Neural cell (in vitro differentiated cells): ENCODE data around the gene KRTAP2-2. TPM values are rescaled to one million over a fixed set of nuclear protein-coding genes. Genes with fewer than 3 reads are reported as not detected.

Experiments
- H2AFZ ChIP-seq: fragments of 200-600, 300-800 bp; sonication (generic), shearing (Covaris generic); 2 replicates; pipeline ENCODE4 v1.6.0; 2014; ENCODE audit warnings: low read depth, mild to moderate bottlenecking, antibody characterized with exemption, low read length, moderate library complexity
- H3F3A ChIP-seq: fragments of 200-600 bp; shearing (Covaris generic); 2 replicates; pipeline ENCODE4 v1.6.1; 2016; ENCODE audit warnings: mild to moderate bottlenecking, moderate library complexity, mixed read lengths, antibody characterized with exemption, low read length; ENCODE audit not compliant: insufficient read depth, poor library complexity, severe bottlenecking
- H3K27ac ChIP-seq: fragments of 200-600, 300-800 bp; sonication (generic), shearing (Covaris generic); 2 replicates; pipeline ENCODE4 v1.5.1; 2014; ENCODE audit warnings: mild to moderate bottlenecking, low read length, moderate library complexity
- H3K27me3 ChIP-seq: fragments of 300-800, 200-600 bp; sonication (generic), shearing (Covaris generic); 2 replicates; pipeline ENCODE4 v1.6.0; 2014; ENCODE audit warnings: mild to moderate bottlenecking, low read depth, low read length, moderate library complexity; ENCODE audit not compliant: insufficient read depth
- H3K36me3 ChIP-seq: fragments of 300-800, 200-600 bp; sonication (generic), shearing (Covaris generic); 2 replicates; pipeline ENCODE4 v1.5.1; 2014; ENCODE audit warnings: mild to moderate bottlenecking, antibody characterized with exemption, low read length, moderate library complexity; ENCODE audit not compliant: insufficient read depth
- H3K4me2 ChIP-seq: fragments of 300-800, 200-600 bp; sonication (generic), shearing (Covaris generic); 2 replicates; pipeline ENCODE4 v1.6.0; 2014; ENCODE audit warnings: mild to moderate bottlenecking, low read length
- H3K4me3 ChIP-seq: fragments of 300-800, 200-600 bp; sonication (generic), shearing (Covaris generic); 2 replicates; pipeline ENCODE4 v1.5.1; 2014; ENCODE audit warnings: mild to moderate bottlenecking, low read length, moderate library complexity
- H3K79me2 ChIP-seq: fragments of 200-600 bp; shearing (Covaris generic); replicated peaks from 2 replicates; pipeline ENCODE4 v1.6.0; 2014; ENCODE audit warnings: mild to moderate bottlenecking, low read length, moderate library complexity; ENCODE audit not compliant: insufficient read depth
- H3K9ac ChIP-seq: fragments of 300-800, 200-600 bp; sonication (generic), shearing (Covaris generic); 2 replicates; pipeline ENCODE4 v1.6.1; 2016; ENCODE audit warnings: mild to moderate bottlenecking, low read length, mixed read lengths
- H3K9me2 ChIP-seq: fragments of 200-600 bp; shearing (Covaris generic); 2 replicates; pipeline ENCODE4 v1.6.1; 2016; ENCODE audit warnings: mild to moderate bottlenecking, low read length, mixed read lengths; ENCODE audit not compliant: insufficient read depth
- H3K9me3 ChIP-seq: fragments of 200-600, 300-800 bp; sonication (generic), shearing (Covaris generic); 2 replicates; pipeline ENCODE4 v1.6.1; 2016; ENCODE audit warnings: mild to moderate bottlenecking, mixed run types, low read length, moderate library complexity, mixed read lengths
- H4K20me1 ChIP-seq: fragments of 200-600 bp; shearing (Covaris generic); 2 replicates; pipeline ENCODE4 v1.6.1; 2016; ENCODE audit warnings: mild to moderate bottlenecking, mixed run types; ENCODE audit not compliant: insufficient read depth
- EP300 ChIP-seq: fragments of 450-650 bp; conservative IDR thresholded peaks from 2 replicates; pipeline ENCODE4 v1.6.1; 2014; ENCODE audit warnings: antibody characterized with exemption, mild to moderate bottlenecking, moderate library complexity; ENCODE audit not compliant: poor library complexity, severe bottlenecking
- EZH2 ChIP-seq: fragments of 200-600, 300-800 bp; shearing (Covaris generic), sonication (generic); IDR thresholded peaks from 2 replicates; pipeline ENCODE4 v1.6.1; 2014; ENCODE audit warnings: antibody characterized with exemption, low read length, borderline replicate concordance, mild to moderate bottlenecking; ENCODE audit not compliant: insufficient read depth, poor library complexity, severe bottlenecking
- MXI1 ChIP-seq: fragments of 450-650 bp; conservative IDR thresholded peaks from 2 replicates; pipeline ENCODE4 v1.6.1; 2014; ENCODE audit warnings: antibody characterized with exemption, mild to moderate bottlenecking; ENCODE audit not compliant: poor library complexity, severe bottlenecking
- POLR2AphosphoS5 ChIP-seq: IDR thresholded peaks from 2 replicates; pipeline ENCODE4 v1.6.1; 2012
- RAD21 ChIP-seq: fragments of 450-650 bp; conservative IDR thresholded peaks from 2 replicates; pipeline ENCODE4 v1.6.1; 2014; ENCODE audit warnings: antibody characterized with exemption, mild to moderate bottlenecking, moderate library complexity
- SMC3 ChIP-seq: fragments of 450-650 bp; conservative IDR thresholded peaks from 2 replicates; pipeline ENCODE4 v1.6.1; 2014; ENCODE audit warnings: antibody characterized with exemption, mild to moderate bottlenecking, moderate library complexity; ENCODE audit not compliant: poor library complexity
- TAF1 ChIP-seq: IDR thresholded peaks from 2 replicates; pipeline ENCODE4 v1.6.1; 2012; ENCODE audit warnings: low read depth
- polyA plus RNA-seq: library from polyadenylated mRNA; depleted of rRNA; stranded (reverse); fragments of >200 nt; gene quantifications from 2 replicates; pipeline ENCODE4 v1.2.3, GENCODE V29; 2014
- TF ChIP-seq, protein P1 (sequence below): fragments of 450-650 bp; IDR thresholded peaks from 2 replicates; pipeline ENCODE4 v1.5.1; 2014; ENCODE audit warnings: antibody characterized with exemption, mild to moderate bottlenecking, moderate library complexity; ENCODE audit not compliant: poor library complexity, severe bottlenecking
- TF ChIP-seq, protein P2 (sequence below): IDR thresholded peaks from 2 replicates; pipeline ENCODE4 v1.6.1; 2012; ENCODE audit warnings: borderline replicate concordance

Gene KRTAP2-2
- polyA plus RNA-seq, 1 donor from 2014 or later = not detected

DNA sequence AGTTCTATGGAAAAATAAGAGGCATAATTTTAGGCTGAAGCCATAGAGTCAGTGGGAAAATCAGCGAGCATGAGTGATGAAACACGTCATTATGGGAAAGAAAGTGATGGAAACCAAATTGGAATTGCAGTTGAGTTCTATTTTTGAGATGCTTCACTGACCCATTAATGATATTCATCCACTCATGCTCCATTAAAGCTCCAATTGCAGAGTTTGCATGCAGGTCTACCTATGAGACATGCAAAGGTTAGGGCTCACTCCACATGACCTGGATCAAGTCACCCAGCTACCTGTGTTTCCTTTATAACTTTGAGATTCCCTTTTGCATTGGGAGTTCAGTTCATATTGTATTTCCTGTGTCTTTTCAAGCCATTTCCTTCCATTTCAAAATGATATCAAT is 18.6 kb upstream of the KRTAP2-2 start:
- no peak overlapping the region for H3K4me2 ChIP-seq
- no peak overlapping the region for H3K4me3 ChIP-seq
- TF ChIP-seq, protein P1, sequence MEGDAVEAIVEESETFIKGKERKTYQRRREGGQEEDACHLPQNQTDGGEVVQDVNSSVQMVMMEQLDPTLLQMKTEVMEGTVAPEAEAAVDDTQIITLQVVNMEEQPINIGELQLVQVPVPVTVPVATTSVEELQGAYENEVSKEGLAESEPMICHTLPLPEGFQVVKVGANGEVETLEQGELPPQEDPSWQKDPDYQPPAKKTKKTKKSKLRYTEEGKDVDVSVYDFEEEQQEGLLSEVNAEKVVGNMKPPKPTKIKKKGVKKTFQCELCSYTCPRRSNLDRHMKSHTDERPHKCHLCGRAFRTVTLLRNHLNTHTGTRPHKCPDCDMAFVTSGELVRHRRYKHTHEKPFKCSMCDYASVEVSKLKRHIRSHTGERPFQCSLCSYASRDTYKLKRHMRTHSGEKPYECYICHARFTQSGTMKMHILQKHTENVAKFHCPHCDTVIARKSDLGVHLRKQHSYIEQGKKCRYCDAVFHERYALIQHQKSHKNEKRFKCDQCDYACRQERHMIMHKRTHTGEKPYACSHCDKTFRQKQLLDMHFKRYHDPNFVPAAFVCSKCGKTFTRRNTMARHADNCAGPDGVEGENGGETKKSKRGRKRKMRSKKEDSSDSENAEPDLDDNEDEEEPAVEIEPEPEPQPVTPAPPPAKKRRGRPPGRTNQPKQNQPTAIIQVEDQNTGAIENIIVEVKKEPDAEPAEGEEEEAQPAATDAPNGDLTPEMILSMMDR = no peak
- no peak for TF ChIP-seq POLR2AphosphoS5
- TF ChIP-seq MXI1 = no peak
- no peak for TF ChIP-seq EP300
- TF ChIP-seq, protein P2, sequence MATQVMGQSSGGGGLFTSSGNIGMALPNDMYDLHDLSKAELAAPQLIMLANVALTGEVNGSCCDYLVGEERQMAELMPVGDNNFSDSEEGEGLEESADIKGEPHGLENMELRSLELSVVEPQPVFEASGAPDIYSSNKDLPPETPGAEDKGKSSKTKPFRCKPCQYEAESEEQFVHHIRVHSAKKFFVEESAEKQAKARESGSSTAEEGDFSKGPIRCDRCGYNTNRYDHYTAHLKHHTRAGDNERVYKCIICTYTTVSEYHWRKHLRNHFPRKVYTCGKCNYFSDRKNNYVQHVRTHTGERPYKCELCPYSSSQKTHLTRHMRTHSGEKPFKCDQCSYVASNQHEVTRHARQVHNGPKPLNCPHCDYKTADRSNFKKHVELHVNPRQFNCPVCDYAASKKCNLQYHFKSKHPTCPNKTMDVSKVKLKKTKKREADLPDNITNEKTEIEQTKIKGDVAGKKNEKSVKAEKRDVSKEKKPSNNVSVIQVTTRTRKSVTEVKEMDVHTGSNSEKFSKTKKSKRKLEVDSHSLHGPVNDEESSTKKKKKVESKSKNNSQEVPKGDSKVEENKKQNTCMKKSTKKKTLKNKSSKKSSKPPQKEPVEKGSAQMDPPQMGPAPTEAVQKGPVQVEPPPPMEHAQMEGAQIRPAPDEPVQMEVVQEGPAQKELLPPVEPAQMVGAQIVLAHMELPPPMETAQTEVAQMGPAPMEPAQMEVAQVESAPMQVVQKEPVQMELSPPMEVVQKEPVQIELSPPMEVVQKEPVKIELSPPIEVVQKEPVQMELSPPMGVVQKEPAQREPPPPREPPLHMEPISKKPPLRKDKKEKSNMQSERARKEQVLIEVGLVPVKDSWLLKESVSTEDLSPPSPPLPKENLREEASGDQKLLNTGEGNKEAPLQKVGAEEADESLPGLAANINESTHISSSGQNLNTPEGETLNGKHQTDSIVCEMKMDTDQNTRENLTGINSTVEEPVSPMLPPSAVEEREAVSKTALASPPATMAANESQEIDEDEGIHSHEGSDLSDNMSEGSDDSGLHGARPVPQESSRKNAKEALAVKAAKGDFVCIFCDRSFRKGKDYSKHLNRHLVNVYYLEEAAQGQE = no peak
- no peak for TF ChIP-seq EZH2
- TF ChIP-seq SMC3 = no peak
- TF ChIP-seq TAF1 = no peak
- no peak for TF ChIP-seq RAD21

DNA sequence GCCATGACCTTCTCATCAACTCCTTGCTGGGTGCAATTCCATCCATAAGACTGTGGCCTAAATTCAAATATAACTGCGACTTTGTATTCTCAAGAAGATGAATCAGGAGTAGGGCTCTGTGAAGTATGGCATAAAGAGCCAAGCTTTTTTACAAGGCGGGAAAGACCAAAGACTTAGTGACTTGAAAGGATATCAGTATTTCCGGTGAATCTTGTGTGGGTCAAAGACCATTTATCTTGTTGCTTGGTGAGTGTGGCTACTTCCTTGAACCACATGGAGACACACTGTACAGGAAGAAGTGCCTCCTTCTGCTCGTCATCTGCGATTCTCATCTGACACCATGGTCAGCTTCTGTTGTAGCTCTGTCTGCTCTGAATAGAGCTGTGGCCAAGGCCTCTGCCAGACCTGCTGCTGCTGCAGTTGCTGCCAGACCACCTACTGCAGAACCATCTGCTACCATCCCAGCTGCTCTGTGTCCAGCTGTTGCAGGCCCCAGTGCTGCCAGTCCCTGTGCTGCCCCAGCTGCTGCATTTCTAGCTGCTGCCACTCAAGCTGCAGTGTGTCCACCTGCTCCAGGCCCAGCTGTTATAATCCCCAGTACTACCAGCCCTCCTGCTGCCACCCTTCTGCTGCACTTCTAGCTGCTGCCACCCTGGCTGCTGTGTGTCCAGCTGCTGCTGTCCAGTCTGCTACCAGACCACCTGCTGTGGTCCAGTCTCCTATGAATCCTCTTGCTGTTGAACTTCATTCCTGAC is 16.8 kb upstream of the KRTAP2-2 start:
- no peaks in the 10 kb centered on the region for H4K20me1 ChIP-seq
- TF ChIP-seq EP300 (no peak), POLR2AphosphoS5 (no peak), MXI1 (no peak), EZH2 (no peak)
- TF ChIP-seq, protein P2 = no peak
- TF ChIP-seq, protein P1 = no peak
- no peak overlapping the region for H3K9ac ChIP-seq
- H3K9me2 ChIP-seq = no peaks in the 10 kb centered on the region
- no peak overlapping the region for H3K4me3 ChIP-seq
- no peak overlapping the region for H3K27ac ChIP-seq
- H3K36me3 ChIP-seq = no peaks in the 10 kb centered on the region
- no peaks in the 10 kb centered on the region for H3F3A ChIP-seq
- no peaks in the 10 kb centered on the region for H3K9me3 ChIP-seq
- H3K27me3 ChIP-seq = no peaks in the 10 kb centered on the region
- H3K79me2 ChIP-seq = no peaks in the 10 kb centered on the region
- H3K4me2 ChIP-seq = no peak overlapping the region
- H2AFZ ChIP-seq = no peak overlapping the region

More for the DNA sequence above, 18.6 kb upstream of the KRTAP2-2 start:
- no peaks in the 10 kb centered on the region for H3K79me2 ChIP-seq
- H3K9me2 ChIP-seq = no peaks in the 10 kb centered on the region
- no peaks in the 10 kb centered on the region for H3F3A ChIP-seq
- peak overlapping the region; percentile 53 for H3K27ac ChIP-seq
- H3K27me3 ChIP-seq = no peaks in the 10 kb centered on the region
- H3K9me3 ChIP-seq = no peaks in the 10 kb centered on the region
- H2AFZ ChIP-seq = no peak overlapping the region
- H3K9ac ChIP-seq = no peak overlapping the region
- no peaks in the 10 kb centered on the region for H4K20me1 ChIP-seq
- H3K36me3 ChIP-seq = no peaks in the 10 kb centered on the region
